Suppressor macrophage treated with lipopolysaccharide for 4 hours (primary cell): ENCODE measurements around the gene TBL3.
"Not testable (repeated sequence)": the region's sequence is repeated elsewhere in the genome, so short reads cannot be mapped to it uniquely, and the experiment has no call there.

Source experiments
- DNase-seq: peaks from one replicate; pipeline ENCODE4 v3.0.0-alpha.2; 2020

Gene TBL3

GRCh38 chr16:1971796-1972489 is at the start of gene TBL3:
Gene TBL3 (plus strand): TSS chr16:1972053. CDS start chr16:1972165, 112 bp downstream.
- DNase-seq, result peak; percentile 97

GRCh38 chr16:1922357-1922756 is 49.5 kb upstream of the TBL3 start:
- DNase-seq, result no peak

- peak; percentile 12 for DNase-seq
These were observed 48.4 kb upstream of the TBL3 start for GRCh38 chr16:1923299-1924034.

GRCh38 chr16:1924095-1924494 is 47.8 kb upstream of the TBL3 start:
- DNase-seq, result no peak

- DNase-seq, result no peak
These were observed 45.6 kb upstream of the TBL3 start for GRCh38 chr16:1926271-1926670.

- no peak for DNase-seq
These were observed 42.7 kb upstream of the TBL3 start for GRCh38 chr16:1929105-1929504.

GRCh38 chr16:1929578-1930337 is 42.1 kb upstream of the TBL3 start:
- DNase-seq, result peak; percentile 96

- no peak for DNase-seq
These were observed 41.5 kb upstream of the TBL3 start for GRCh38 chr16:1930338-1930720.

GRCh38 chr16:1932050-1933028 is 39.5 kb upstream of the TBL3 start:
- DNase-seq, result no peak

- no peak for DNase-seq
These were observed 38.7 kb upstream of the TBL3 start for GRCh38 chr16:1933097-1933661.

GRCh38 chr16:1936945-1937479 is 34.8 kb upstream of the TBL3 start:
- DNase-seq, result no peak

GRCh38 chr16:1938316-1938715 is 33.5 kb upstream of the TBL3 start:
- DNase-seq, result peak; percentile 81

GRCh38 chr16:1938910-1939309 is 32.9 kb upstream of the TBL3 start:
- DNase-seq, result no peak

GRCh38 chr16:1939833-1940232 is 32.0 kb upstream of the TBL3 start:
- DNase-seq, result not testable (repeated sequence)

- DNase-seq, result no peak
These were observed 31.3 kb upstream of the TBL3 start for GRCh38 chr16:1940273-1941161.

- DNase-seq, result no peak
These were observed 30.4 kb upstream of the TBL3 start for GRCh38 chr16:1941162-1942046.

- DNase-seq, result peak; percentile 43
These were observed 29.6 kb upstream of the TBL3 start for GRCh38 chr16:1942047-1942809.

GRCh38 chr16:1942810-1943726 is 28.8 kb upstream of the TBL3 start, which contains the start of gene MSRB1:
Gene MSRB1 (minus strand): TSS chr16:1943199. CDS start chr16:1943156, 43 bp downstream.
- peak; percentile 100 for DNase-seq
